ENCODE results near the gene DONSON.

Gene DONSON

GRCh38 chr21:33550772-33551660, 37.5 kb downstream of the DONSON start:
- no peak for DNase-seq (ENCODE audit: low spot score)
- in situ Hi-C loops (cut with MboI; ENCODE audit: low pct_unique_long_range_greater_than_20kb, low sequenced_read_pairs, unreplicated experiment) = no loop called here
- no peak for TF ChIP-seq CTCF (IDR thresholded peaks at IDR 0.05; ENCODE audit: extremely low read depth, insufficient read depth, missing control alignments)

- no peak for TF ChIP-seq CTCF (IDR thresholded peaks at IDR 0.05; ENCODE audit: extremely low read depth, insufficient read depth, missing control alignments)
- in situ Hi-C loops (cut with MboI; ENCODE audit: low pct_unique_long_range_greater_than_20kb, low sequenced_read_pairs, unreplicated experiment) = no loop called here
- no peak for DNase-seq (ENCODE audit: low spot score)
These were observed 38.4 kb downstream of the DONSON start for GRCh38 chr21:33549848-33550771.

- in situ Hi-C loops (cut with MboI; ENCODE audit: low pct_unique_long_range_greater_than_20kb, low sequenced_read_pairs, unreplicated experiment) = no loop called here
- no peak for TF ChIP-seq CTCF (IDR thresholded peaks at IDR 0.05; ENCODE audit: extremely low read depth, insufficient read depth, missing control alignments)
- DNase-seq (ENCODE audit: low spot score) = no peak
These were observed 42.4 kb downstream of the DONSON start for GRCh38 chr21:33546086-33546485.

GRCh38 chr21:33544451-33545195, 43.9 kb downstream of the DONSON start:
- no peak for DNase-seq (ENCODE audit: low spot score)
- TF ChIP-seq CTCF (IDR thresholded peaks at IDR 0.05; ENCODE audit: extremely low read depth, insufficient read depth, missing control alignments) = no peak
- in situ Hi-C loops (cut with MboI; ENCODE audit: low pct_unique_long_range_greater_than_20kb, low sequenced_read_pairs, unreplicated experiment) = no loop called here

GRCh38 chr21:33543505-33544129, 44.9 kb downstream of the DONSON start:
- no peak for TF ChIP-seq CTCF (IDR thresholded peaks at IDR 0.05; ENCODE audit: extremely low read depth, insufficient read depth, missing control alignments)
- DNase-seq (ENCODE audit: low spot score) = peak; percentile 46
- in situ Hi-C loops (cut with MboI; ENCODE audit: low pct_unique_long_range_greater_than_20kb, low sequenced_read_pairs, unreplicated experiment) = no loop called here

Measured in GM13977 (cell line).